G401.6 (cell line): Measurements from ENCODE around the gene CLCN1.

Experiments
- FAIRE-seq: peaks from 2 replicates; lab custom pipeline; 2012; peaks lifted over from hg19 to GRCh38; lab: Jason Lieb, UNC

Gene CLCN1

GRCh38 chr7:143337216-143337615, 21.3 kb downstream of the CLCN1 start:
- no peak for FAIRE-seq

- FAIRE-seq, result no peak
These were observed 25.9 kb downstream of the CLCN1 start for GRCh38 chr7:143341842-143342241.

- no peak for FAIRE-seq
These were observed 27.7 kb downstream of the CLCN1 start for GRCh38 chr7:143343596-143343995.

- FAIRE-seq, result no peak
These were observed 29.6 kb downstream of the CLCN1 start for GRCh38 chr7:143345428-143345900.

- FAIRE-seq, result no peak
These were observed 30.1 kb downstream of the CLCN1 start for GRCh38 chr7:143346018-143346417.

- FAIRE-seq, result no peak
These were observed 32.0 kb downstream of the CLCN1 start for GRCh38 chr7:143347950-143348349.

- FAIRE-seq, result no peak
These were observed 35.1 kb downstream of the CLCN1 start for GRCh38 chr7:143351060-143351459.

GRCh38 chr7:143351574-143351973, 35.7 kb downstream of the CLCN1 start:
- no peak for FAIRE-seq

- no peak for FAIRE-seq
These were observed 36.7 kb downstream of the CLCN1 start for GRCh38 chr7:143352531-143353002.

- FAIRE-seq, result no peak
These were observed 38.5 kb downstream of the CLCN1 start for GRCh38 chr7:143354376-143354775.

- FAIRE-seq, result no peak
These were observed 39.1 kb downstream of the CLCN1 start for GRCh38 chr7:143354965-143355364.

GRCh38 chr7:143355450-143356385, 39.8 kb downstream of the CLCN1 start:
- FAIRE-seq, result no peak

GRCh38 chr7:143356414-143357050, 40.6 kb downstream of the CLCN1 start:
- no peak for FAIRE-seq

- no peak for FAIRE-seq
These were observed 42.7 kb downstream of the CLCN1 start for GRCh38 chr7:143358626-143359025.

GRCh38 chr7:143359771-143360353, 44.0 kb downstream of the CLCN1 start:
- no peak for FAIRE-seq

- no peak for FAIRE-seq
These were observed 45.1 kb downstream of the CLCN1 start for GRCh38 chr7:143360788-143361551.

- FAIRE-seq, result no peak
These were observed 45.7 kb downstream of the CLCN1 start for GRCh38 chr7:143361552-143362130.

GRCh38 chr7:143362131-143363015, 46.5 kb downstream of the CLCN1 start, which contains the start of gene FAM131B:
Gene FAM131B, minus strand, starts transcription at chr7:143362713. Its CDS starts 110 bp downstream, at chr7:143362603.
- FAIRE-seq, result no peak

- FAIRE-seq, result no peak
These were observed 47.4 kb downstream of the CLCN1 start for GRCh38 chr7:143363016-143363937.
